ENCODE measurements around the gene ACBD7.

ACBD7 gene

GRCh38 chr10:15088428-15089261 lies at the start of gene ACBD7:
TSS of gene ACBD7 (minus strand) at chr10:15088776. CDS start at chr10:15088728, 48 bp downstream.
- DNase-seq: peak; percentile 81

DNA sequence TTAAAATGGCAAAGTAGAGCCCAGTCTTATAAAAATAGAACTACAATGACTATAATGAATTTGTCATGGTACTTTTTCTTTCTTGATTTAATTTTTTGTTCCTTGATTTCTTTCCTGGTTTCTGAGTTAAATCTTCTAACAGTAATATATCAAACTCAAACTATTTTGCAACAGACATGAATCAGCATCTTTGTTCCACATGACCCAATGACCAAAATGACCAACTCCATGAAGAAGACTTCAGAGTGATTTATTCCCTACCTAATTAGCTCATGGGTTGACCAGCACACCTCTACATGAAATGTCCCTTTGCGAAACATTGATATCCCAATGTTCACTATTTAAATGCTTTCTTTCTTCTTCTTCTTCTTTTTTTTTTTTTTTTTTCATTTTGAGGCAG lies 49.1 kb upstream of the ACBD7 start:
- no peak for DNase-seq

- no peak for DNase-seq
These were observed 48.4 kb upstream of the ACBD7 start for GRCh38 chr10:15137036-15137359.

DNA sequence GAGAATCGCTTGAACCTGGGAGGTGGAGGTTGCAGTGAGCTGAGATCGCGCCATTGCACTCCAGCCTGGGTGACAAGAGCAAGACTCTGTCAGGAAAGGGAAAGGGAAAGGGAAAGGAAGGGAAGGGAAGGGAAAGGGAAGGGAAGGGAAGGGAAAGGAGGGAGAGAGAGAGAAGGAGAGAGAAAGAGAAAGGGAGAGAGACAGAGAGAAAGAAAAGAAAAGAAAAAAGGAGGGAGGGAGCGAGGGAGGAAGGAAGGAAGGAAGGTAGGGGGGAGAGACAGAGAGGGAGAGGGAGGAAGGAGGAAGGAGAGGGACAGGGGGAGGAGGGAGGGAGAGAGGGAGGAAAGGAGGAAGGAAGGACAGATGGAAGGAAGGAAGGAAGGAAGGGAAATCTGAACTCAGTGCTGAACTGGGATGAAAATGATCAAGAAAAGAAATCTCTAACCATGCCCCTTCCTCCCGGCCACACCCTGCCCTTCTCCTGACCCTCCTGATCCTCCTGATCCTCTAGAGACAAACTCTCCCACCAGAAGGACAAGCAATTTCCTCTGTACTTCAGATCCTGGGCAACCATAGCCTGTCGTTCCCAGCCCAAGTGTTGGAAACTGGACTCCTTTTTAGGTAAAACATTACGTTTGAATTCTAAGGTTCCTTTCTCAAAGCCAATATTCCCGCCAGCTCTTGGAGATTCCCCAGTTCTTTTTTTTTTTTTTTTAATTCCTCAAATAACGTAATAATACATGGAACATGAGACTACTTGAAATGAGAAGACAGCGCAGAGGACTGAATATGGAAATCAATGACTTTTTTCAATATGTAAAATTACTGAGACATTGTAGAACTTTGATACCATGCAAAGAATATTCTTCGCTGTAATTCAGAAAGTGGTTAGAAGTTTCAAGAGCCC lies 47.8 kb upstream of the ACBD7 start:
- DNase-seq: no peak

GRCh38 chr10:15131330-15131729 lies 42.8 kb upstream of the ACBD7 start:
- no peak for DNase-seq

GRCh38 chr10:15124908-15125307 lies 36.3 kb upstream of the ACBD7 start:
- no peak for DNase-seq

- no peak for DNase-seq
These were observed 35.6 kb upstream of the ACBD7 start for GRCh38 chr10:15124190-15124589.

GRCh38 chr10:15123749-15124184 lies 35.2 kb upstream of the ACBD7 start:
- DNase-seq: no peak

DNA sequence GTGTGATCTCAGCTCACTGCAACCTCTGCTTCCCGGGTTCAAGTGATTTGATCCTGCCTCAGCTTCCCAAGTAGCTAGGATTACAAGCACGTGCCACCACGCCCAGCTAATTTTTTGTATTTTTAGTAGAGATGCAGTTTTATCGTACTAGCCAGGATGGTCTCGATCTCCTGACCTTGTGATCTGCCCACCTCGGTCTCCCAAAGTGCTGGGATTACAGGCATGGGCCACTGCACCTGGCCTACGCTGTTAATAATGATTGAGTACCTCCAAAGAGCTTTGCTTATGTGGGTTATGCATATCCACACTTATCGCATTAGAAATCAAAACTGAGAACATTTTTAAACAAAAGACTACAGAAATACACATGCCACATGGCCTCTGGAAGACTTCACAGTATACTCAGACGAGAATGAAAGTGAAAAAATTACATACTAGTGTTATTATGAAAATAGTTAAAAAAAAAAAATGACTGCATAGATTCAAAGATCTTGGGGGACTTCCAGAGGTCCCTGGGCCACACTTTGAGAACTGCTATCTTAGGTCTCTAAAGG lies 34.0 kb upstream of the ACBD7 start:
- DNase-seq: no peak

GRCh38 chr10:15121707-15122106 lies 33.1 kb upstream of the ACBD7 start:
- DNase-seq: no peak

- DNase-seq: no peak
These were observed 31.9 kb upstream of the ACBD7 start for GRCh38 chr10:15120523-15120922.

- no peak for DNase-seq
These were observed 30.0 kb upstream of the ACBD7 start for GRCh38 chr10:15118615-15119014.

- no peak for DNase-seq
These were observed 27.6 kb upstream of the ACBD7 start for GRCh38 chr10:15116225-15116624.

DNA sequence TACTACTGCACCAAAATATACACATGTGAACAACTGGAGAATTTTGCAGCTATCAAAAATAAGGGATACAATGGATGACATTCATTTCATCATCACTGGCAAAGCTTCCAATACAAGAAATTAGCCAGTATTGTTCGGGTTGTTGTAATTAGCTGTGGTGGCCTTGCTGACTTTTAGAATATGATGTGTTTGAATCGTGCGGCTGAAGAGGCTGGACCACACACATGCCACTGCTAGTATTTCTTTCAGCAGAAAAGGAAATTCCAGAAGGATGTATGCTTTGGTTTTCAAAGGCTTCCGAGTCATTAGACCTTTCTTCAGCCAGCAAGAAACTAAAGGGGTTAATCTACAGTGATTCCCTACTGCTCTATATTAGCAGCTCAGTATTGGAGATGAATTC lies 25.2 kb upstream of the ACBD7 start:
- DNase-seq: no peak

GRCh38 chr10:15112657-15113056 lies 24.1 kb upstream of the ACBD7 start:
- no peak for DNase-seq

DNA sequence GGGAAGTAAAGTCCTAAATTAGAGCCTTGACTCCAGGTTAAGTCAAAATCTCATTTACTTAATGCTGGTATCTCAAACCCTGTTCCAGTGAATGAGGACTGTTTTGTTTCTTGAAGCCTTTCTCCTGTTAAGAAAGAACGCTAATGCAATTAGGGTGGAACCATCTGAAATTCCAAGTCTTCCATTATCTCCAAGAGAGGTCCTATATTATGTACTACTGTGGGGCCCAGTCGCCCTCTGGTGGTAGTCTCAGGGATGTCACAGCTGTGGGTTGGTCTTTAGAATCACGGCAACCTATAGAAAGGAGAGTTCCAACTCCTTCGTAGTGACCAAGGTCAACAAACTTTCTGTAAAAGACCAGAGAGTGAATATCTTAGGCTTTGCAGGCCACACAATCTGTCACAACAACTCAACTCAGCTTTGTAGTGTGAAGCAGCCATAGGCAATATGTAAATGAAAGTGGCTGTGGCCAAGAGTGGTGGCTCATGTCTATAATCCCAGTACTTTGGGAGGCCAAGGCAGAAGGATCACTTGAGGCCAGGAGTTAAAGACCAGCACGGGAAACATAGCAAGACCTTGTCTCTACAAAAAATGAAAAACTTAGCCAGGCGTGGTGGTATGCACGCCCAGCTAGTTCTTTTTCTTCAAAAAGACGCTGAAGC lies 17.9 kb upstream of the ACBD7 start:
- peak; percentile 78 for DNase-seq

DNA sequence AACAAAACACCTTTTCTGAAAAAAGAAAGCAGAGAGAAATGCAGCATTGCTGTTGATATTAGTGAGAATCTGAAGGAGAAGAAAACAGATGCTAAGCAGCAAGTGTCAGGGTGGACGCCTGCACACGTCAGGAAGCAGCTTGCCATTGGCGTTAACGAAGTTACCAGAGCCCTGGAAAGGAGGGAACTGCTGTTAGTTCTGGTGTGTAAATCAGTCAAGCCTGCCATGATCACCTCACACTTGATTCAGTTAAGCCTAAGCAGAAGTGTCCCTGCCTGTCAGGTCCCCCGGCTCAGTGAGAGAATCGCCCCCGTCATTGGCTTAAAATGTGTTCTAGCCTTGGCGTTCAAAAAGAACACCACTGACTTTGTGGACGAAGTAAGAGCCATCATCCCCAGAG lies 14.9 kb upstream of the ACBD7 start:
- no peak for DNase-seq

GRCh38 chr10:15099886-15100285 lies 11.3 kb upstream of the ACBD7 start:
- no peak for DNase-seq

GRCh38 chr10:15097011-15097812 lies 8.6 kb upstream of the ACBD7 start, which contains the start of gene RPP38:
TSS of gene RPP38 (plus strand) at chr10:15097355. CDS start at chr10:15103315, 5,960 bp downstream.
- peak; percentile 95 for DNase-seq

- DNase-seq: no peak
These were observed 8.1 kb upstream of the ACBD7 start for GRCh38 chr10:15096661-15097010.

- no peak for DNase-seq
These were observed 4.4 kb upstream of the ACBD7 start for GRCh38 chr10:15092855-15093408.

DNA sequence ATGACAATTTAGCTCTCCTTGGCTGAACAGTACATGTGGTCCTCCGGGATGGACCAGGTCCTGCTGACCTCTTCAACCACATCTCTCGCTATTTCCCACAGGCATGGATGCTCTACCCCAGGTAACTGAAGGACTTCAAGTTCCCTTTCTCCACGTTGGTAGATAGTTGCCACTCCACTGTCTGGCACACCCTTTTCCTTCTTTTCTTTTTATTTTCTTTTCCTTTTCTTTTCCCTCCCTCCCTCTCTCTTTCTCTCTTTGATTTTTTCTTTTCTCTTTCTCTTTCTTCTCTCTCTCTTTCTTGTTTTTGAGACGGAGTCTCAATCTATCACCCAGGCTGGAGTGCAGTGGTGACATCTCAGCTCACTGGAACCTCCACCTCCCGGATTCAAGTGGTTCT lies 2.8 kb upstream of the ACBD7 start:
- DNase-seq: no peak

All from hematopoietic multipotent progenitor cell treated with erythropoietin and hydrocortisone succinate and interleukin-3 and kit ligand, for 8 days (in vitro differentiated cells).